ENCODE results near the gene NBEA.

The NBEA gene

DNA sequence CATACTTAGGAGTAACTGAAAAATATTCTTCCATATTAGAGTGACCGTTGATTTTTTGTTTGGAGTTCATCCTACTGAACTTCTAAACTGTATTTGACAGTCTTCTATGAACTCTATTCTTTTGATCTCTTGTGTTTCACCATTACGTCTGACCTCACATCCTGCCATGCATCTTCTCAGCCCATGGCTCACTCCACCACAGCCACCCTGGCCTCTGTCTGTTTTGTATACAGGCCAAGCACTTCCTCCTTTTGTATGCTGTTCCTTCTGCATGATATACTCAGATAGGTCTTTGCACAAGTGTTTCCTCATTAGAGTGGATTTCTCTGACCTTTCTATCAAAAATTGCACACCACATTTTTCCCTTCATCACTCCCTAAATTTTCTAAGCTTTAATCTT, 414.5 kb downstream of the NBEA start:
- DNase-seq (ENCODE audit: low read depth) = no peak
- H3K4me3 ChIP-seq (ENCODE audit: low read depth, low read length) = no peak overlapping the region

DNA sequence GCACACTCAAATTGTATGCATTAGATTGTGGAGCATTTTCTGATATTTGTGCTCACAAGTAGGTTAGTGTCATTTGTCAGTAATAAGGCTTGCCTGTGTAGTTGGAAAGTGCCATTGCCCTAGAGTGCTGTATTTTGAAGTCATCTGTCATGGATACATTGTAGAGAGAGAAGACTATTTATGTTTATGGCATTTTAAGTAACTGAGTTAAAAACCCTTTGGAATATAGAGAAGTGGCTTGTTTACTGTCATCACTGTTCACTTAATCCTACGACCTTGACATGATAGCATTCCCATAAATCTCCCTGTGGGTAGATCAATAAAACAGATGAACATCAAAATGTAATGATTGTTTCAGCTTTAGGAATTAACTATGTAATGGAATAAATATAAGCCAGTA, 423.8 kb downstream of the NBEA start:
- TF ChIP-seq, protein P1, sequence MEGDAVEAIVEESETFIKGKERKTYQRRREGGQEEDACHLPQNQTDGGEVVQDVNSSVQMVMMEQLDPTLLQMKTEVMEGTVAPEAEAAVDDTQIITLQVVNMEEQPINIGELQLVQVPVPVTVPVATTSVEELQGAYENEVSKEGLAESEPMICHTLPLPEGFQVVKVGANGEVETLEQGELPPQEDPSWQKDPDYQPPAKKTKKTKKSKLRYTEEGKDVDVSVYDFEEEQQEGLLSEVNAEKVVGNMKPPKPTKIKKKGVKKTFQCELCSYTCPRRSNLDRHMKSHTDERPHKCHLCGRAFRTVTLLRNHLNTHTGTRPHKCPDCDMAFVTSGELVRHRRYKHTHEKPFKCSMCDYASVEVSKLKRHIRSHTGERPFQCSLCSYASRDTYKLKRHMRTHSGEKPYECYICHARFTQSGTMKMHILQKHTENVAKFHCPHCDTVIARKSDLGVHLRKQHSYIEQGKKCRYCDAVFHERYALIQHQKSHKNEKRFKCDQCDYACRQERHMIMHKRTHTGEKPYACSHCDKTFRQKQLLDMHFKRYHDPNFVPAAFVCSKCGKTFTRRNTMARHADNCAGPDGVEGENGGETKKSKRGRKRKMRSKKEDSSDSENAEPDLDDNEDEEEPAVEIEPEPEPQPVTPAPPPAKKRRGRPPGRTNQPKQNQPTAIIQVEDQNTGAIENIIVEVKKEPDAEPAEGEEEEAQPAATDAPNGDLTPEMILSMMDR (IDR thresholded peaks at IDR 0.05; ENCODE audit: low read depth, low read length, missing control alignments) = no peak
- no peak overlapping the region for H3K4me3 ChIP-seq (ENCODE audit: low read depth, low read length)
- no peak for DNase-seq (ENCODE audit: low read depth)

More for the DNA sequence above, 414.5 kb downstream of the NBEA start:
- TF ChIP-seq, protein P1 (IDR thresholded peaks at IDR 0.05; ENCODE audit: low read depth, low read length, missing control alignments) = no peak

DNA sequence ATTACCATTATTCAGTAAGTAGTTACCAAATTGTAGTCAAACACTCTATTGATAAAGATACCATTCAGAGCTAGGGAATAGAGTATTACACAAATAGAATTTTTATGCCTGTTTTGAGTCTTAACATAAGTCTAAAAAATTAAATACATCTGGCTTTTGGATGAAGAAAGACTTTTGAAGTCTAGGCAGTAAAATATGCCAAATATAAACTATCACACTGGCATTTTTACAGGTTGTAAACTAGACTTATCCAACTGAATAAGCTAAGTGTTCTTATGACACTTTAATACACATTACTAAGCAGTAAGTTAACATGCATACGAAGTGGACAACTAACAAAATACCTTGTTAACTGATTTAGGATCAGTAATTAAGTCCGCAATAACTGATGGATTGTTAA, 425.5 kb downstream of the NBEA start:
- no peak overlapping the region for H3K4me3 ChIP-seq (ENCODE audit: low read depth, low read length)
- no peak for DNase-seq (ENCODE audit: low read depth)
- TF ChIP-seq, protein P1 (IDR thresholded peaks at IDR 0.05; ENCODE audit: low read depth, low read length, missing control alignments) = no peak

DNA sequence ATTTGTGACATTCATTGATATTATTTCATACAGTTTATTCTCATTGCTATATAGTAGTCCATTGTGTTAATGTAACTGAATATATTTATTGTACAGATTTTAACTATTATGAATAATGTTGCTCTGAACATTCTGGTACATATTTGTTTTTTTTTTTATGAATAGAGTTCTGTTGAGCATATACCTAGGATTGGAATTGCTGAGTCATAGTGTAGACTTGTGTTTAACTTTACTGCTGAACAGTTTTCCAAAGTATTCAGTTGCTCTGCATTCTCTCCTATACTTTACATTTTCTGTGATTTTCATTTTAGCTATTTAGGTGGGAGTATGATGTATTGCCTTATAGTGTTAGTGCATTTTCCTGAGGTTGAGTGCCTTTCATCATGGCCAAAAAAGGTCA, 436.9 kb downstream of the NBEA start:
- no peak overlapping the region for H3K4me3 ChIP-seq (ENCODE audit: low read depth, low read length)
- TF ChIP-seq, protein P1 (IDR thresholded peaks at IDR 0.05; ENCODE audit: low read depth, low read length, missing control alignments) = no peak
- no peak for DNase-seq (ENCODE audit: low read depth)

DNA sequence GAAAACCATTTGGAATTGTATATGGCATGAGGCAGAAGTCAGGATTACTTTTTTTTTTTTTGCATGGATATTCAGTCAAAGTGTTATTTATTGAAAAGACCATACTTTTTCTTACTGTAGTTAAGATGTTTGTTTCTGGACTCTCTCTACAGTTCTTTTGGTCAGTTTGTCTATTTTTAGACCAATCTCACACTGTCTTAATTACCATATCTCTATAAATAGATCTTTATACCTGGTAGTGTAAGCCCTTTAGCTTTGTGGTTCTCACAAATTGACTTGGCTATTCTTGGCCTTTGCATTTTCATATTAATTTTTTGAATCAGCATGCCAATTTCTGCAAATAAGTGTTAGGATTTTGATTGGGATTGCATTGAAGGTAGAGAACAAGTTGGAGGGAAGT, 437.6 kb downstream of the NBEA start:
- TF ChIP-seq, protein P1 (IDR thresholded peaks at IDR 0.05; ENCODE audit: low read depth, low read length, missing control alignments) = no peak
- no peak overlapping the region for H3K4me3 ChIP-seq (ENCODE audit: low read depth, low read length)
- DNase-seq (ENCODE audit: low read depth) = no peak

DNA sequence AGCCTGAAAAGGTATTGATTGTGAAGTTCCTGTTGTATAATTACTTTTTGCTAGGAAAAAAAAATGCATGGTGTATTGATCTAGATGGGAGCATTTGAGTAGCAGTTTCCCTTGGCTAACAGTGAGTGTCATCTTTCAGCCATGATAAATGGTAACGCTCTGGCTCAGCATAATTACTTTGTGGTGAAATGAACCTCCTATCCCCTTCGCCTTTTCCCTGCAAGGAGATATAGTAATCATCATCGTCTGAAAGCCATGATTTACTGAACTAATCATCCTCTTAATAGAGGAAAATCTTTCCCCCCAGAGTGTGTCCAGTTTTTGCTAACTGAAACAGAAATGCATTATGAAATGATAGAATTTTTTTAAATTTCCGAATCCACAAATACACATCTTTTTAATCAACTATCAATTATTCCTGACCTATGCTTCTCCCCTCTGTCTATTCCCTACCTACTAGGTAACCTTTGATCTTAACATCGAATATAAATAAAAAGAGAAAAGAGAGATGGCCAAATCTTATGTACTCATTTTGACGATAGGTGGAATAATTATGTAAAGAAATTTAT, 445.7 kb downstream of the NBEA start:
- no peak overlapping the region for H3K4me3 ChIP-seq (ENCODE audit: low read depth, low read length)
- TF ChIP-seq, protein P1 (IDR thresholded peaks at IDR 0.05; ENCODE audit: low read depth, low read length, missing control alignments) = no peak
- no peak for DNase-seq (ENCODE audit: low read depth)
